HepG2 (cell line): Measurements from ENCODE around the gene DSCAML1. TPM values are rescaled to one million over a fixed set of nuclear protein-coding genes. Genes with fewer than 3 reads are reported as not detected.

ENCODE experiments used
- ATAC-seq: fragments of 200-7000 bp; cut with Tn5 transposase; 3 replicates; pipeline ENCODE4 v1.9.1; 2020; ENCODE audit warnings: mild to moderate bottlenecking, moderate library complexity
- BruUV-seq: library from RNA; stranded (reverse); fragments of 400-500 nt; replicated peaks from 2 replicates; lab custom pipeline; 2021; lab: Mats Ljungman, UMichigan
- CTCF ChIA-PET: fragments of 300-600 bp; formaldehyde crosslinking; extraction: SDS; loops from one replicate; lab custom pipeline; 2021; ENCODE audit warnings: low total read pairs, inconsistent platforms, low intra/inter-chr PET ratio; lab: Yijun Ruan, JAX
- POLR2A ChIA-PET: fragments of 350-600 bp; sonication (Branson Sonifier 250); formaldehyde crosslinking; loops from one replicate; lab custom pipeline; 2020; ENCODE audit warnings: antibody characterized with exemption, inconsistent platforms; lab: Yijun Ruan, JAX
- DNase-seq: peaks from one replicate; pipeline ENCODE4 v3.0.0-alpha.2; 2015; ENCODE audit warnings: low spot score
- FAIRE-seq: peaks from 3 replicates; lab custom pipeline; 2011; peaks lifted over from hg19 to GRCh38; lab: Jason Lieb, UNC
- H2AFZ ChIP-seq: one replicate; pipeline ENCODE4 v1.6.1; 2011; ENCODE audit warnings: low read length, inconsistent platforms
- H3K27ac ChIP-seq: fragments of 300-600 bp; 3 replicates; pipeline ENCODE4 v1.8.0; 2011; ENCODE audit warnings: mixed run types, mild to moderate bottlenecking, mixed read lengths, low read length, inconsistent platforms; ENCODE audit not compliant: insufficient read depth; ENCODE audit errors: extremely low read length
- H3K27me3 ChIP-seq, 2 experiments: fragments of 200-600 bp in 1 of 2; 2 replicates in 1 of 2; 3 replicates in 1 of 2; pipeline versions ENCODE4 v1.6.0 to v1.8.0; 2011; ENCODE audit warnings: low read length in 2 of 2, mild to moderate bottlenecking in 2 of 2, moderate library complexity in 2 of 2, inconsistent platforms in 1 of 2; ENCODE audit not compliant: insufficient read depth in 2 of 2, control insufficient read depth in 1 of 2
- H3K36me3 ChIP-seq, 2 experiments: fragments of 200-600 bp in 1 of 2; replicated peaks in 1 of 2; 2 replicates in 1 of 2; 3 replicates in 1 of 2; pipeline versions ENCODE4 v1.5.1 to v1.8.0; 2011; ENCODE audit warnings: low read length in 2 of 2, inconsistent platforms in 1 of 2; ENCODE audit not compliant: insufficient read depth in 2 of 2, control insufficient read depth in 1 of 2
- H3K4me1 ChIP-seq: 2 replicates; pipeline ENCODE4 v1.5.1; 2012; ENCODE audit warnings: low read length, inconsistent platforms; ENCODE audit not compliant: insufficient read depth
- H3K4me2 ChIP-seq: 2 replicates; pipeline ENCODE4 v1.6.0; 2011; ENCODE audit warnings: low read depth, low read length, inconsistent platforms
- H3K4me3 ChIP-seq, 3 experiments: fragments of 200-600 bp in 1 of 3; sonication (generic), shearing (Covaris generic) in 1 of 3; replicated peaks in 1 of 3; 2 replicates each; pipeline ENCODE4 v1.5.1; 2011 to 2016; ENCODE audit warnings: low read length in 3 of 3, inconsistent platforms in 2 of 3, low read depth in 2 of 3, mild to moderate bottlenecking in 2 of 3, control low read depth in 1 of 3, mixed read lengths in 1 of 3; ENCODE audit not compliant: insufficient read depth in 1 of 3
- H3K79me2 ChIP-seq: one replicate; pipeline ENCODE4 v1.6.1; 2011; ENCODE audit warnings: low read length, inconsistent platforms; ENCODE audit not compliant: insufficient read depth
- H3K9ac ChIP-seq: 2 replicates; pipeline ENCODE4 v1.6.0; 2011; ENCODE audit warnings: mild to moderate bottlenecking, low read depth, low read length, inconsistent platforms; ENCODE audit not compliant: insufficient read depth
- H3K9me3 ChIP-seq: 2 replicates; pipeline ENCODE4 v1.5.1; 2012; ENCODE audit warnings: mild to moderate bottlenecking, low read length
- H4K20me1 ChIP-seq: 2 replicates; pipeline ENCODE4 v1.6.0; 2011; ENCODE audit warnings: inconsistent platforms, mild to moderate bottlenecking, low read length, moderate library complexity; ENCODE audit not compliant: insufficient read depth
- CENPT ChIP-seq: sonication (generic); formaldehyde crosslinking; IDR thresholded peaks from 2 replicates; pipeline ENCODE4 v1.8.0; 2022; ENCODE audit warnings: low read depth, mild to moderate bottlenecking, moderate library complexity, missing genetic modification reagents
- GABPA ChIP-seq, 2 experiments: IDR thresholded peaks; 2 replicates each; pipeline ENCODE4 v1.6.1; 2011 to 2016; ENCODE audit warnings: low read depth in 2 of 2, low read length in 1 of 2, missing biosample characterization in 1 of 2, missing genetic modification characterization in 1 of 2
- GFI1 ChIP-seq: sonication (generic); formaldehyde crosslinking; IDR thresholded peaks from 2 replicates; pipeline ENCODE4 v1.5.0; 2020; ENCODE audit warnings: missing genetic modification reagents, mild to moderate bottlenecking, borderline replicate concordance
- NFE2L1 ChIP-seq: sonication (generic); formaldehyde crosslinking; IDR thresholded peaks from 2 replicates; pipeline ENCODE4 v1.4.0; 2020; ENCODE audit warnings: missing genetic modification reagents, mild to moderate bottlenecking, borderline replicate concordance
- PRPF4 ChIP-seq: fragments of 200-400 bp; formaldehyde crosslinking; IDR thresholded peaks from 2 replicates; pipeline ENCODE4 v1.6.1; 2016; ENCODE audit warnings: low read length, low read depth; ENCODE audit not compliant: poor library complexity, severe bottlenecking
- ZNF530 ChIP-seq: sonication (generic); formaldehyde crosslinking; IDR thresholded peaks from 2 replicates; pipeline ENCODE4 v1.5.0; 2020; ENCODE audit warnings: low read depth, mild to moderate bottlenecking, missing genetic modification reagents
- ZNF703 ChIP-seq: sonication (generic); formaldehyde crosslinking; IDR thresholded peaks from 2 replicates; pipeline ENCODE4 v1.5.1; 2020; ENCODE audit warnings: missing genetic modification reagents, mild to moderate bottlenecking, moderate library complexity, borderline replicate concordance
- ZNF75D ChIP-seq: sonication (generic); formaldehyde crosslinking; IDR thresholded peaks from 2 replicates; pipeline ENCODE4 v1.8.1; 2023; ENCODE audit warnings: missing genetic modification reagents, mild to moderate bottlenecking, borderline replicate concordance
- WGBS: methylation state at CpG from one replicate; pipeline ENCODE4 v1.1.6; 2017; ENCODE audit warnings: low lambda C conversion rate; 5-methylcytosine and 5-hydroxymethylcytosine counted together
- in situ Hi-C: cut with HindIII; loops from 2 replicates; pipeline ENCODE4 v1.10.0; 2017; ENCODE audit warnings: low pct_unique_long_range_greater_than_20kb; ENCODE audit not compliant: extremely low pct_ligation_motif_present
- intact Hi-C: fragments of 100-400 bp; cut with micrococcal nuclease; formaldehyde crosslinking; loops from one replicate; pipeline ENCODE4 v1.10.0; 2022; ENCODE audit not compliant: unreplicated experiment
- polyA plus RNA-seq, 8 experiments: library from polyadenylated mRNA; depleted of rRNA in 3 of 8; stranded (reverse) in 7 of 8; unstranded in 1 of 8; fragments of >200 nt; fragmentation: Illumina TruSeq in 4 of 8; extraction: Trizol in 4 of 8; gene quantifications; 2 replicates each; pipeline versions ENCODE4 v1.2.1 to v1.2.3, GENCODE V29; 2011 to 2016; ENCODE audit warnings: low read depth in 4 of 8, missing spikeins in 1 of 8, mixed read lengths in 1 of 8; ENCODE audit not compliant: insufficient read depth in 1 of 8
- total RNA-seq, 5 experiments: library from RNA; depleted of rRNA; stranded (reverse); fragments of >200 nt; fragmentation: Illumina TruSeq; extraction: Trizol; gene quantifications; 2 replicates each; pipeline ENCODE4 v1.2.3, GENCODE V29; 2016; ENCODE audit warnings: low read depth in 1 of 5
- TF ChIP-seq, protein P1 (sequence below): sonication (generic); formaldehyde crosslinking; IDR thresholded peaks from 2 replicates; pipeline ENCODE4 v1.4.0; 2020; ENCODE audit warnings: missing genetic modification reagents, low read depth, mild to moderate bottlenecking, borderline replicate concordance
- TF ChIP-seq, protein P2 (sequence below): IDR thresholded peaks from 2 replicates; pipeline ENCODE4 v1.6.1; 2012; ENCODE audit warnings: low read depth, low read length, improper control_type of control experiment
- TF ChIP-seq, protein P3 (sequence below): sonication (generic); formaldehyde crosslinking; IDR thresholded peaks from 2 replicates; pipeline ENCODE4 v1.5.1; 2020; ENCODE audit warnings: missing genetic modification reagents, mild to moderate bottlenecking, borderline replicate concordance
- TF ChIP-seq, protein P4 (sequence below): sonication (generic); formaldehyde crosslinking; IDR thresholded peaks from 2 replicates; pipeline ENCODE4 v1.8.0; 2022; ENCODE audit warnings: missing genetic modification reagents, mild to moderate bottlenecking, moderate library complexity, borderline replicate concordance
- TF ChIP-seq, protein P5 (sequence below): IDR thresholded peaks from 2 replicates; pipeline ENCODE4 v1.6.1; 2016; ENCODE audit warnings: missing biosample characterization, missing genetic modification reagents, low read depth

The DSCAML1 gene
- total and polyA plus RNA-seq, 2 of the 13 experiments (the other 11 are each of a cell fraction or from before 2014, with no cell fraction given), result 0.29 to 0.40 TPM

DNA sequence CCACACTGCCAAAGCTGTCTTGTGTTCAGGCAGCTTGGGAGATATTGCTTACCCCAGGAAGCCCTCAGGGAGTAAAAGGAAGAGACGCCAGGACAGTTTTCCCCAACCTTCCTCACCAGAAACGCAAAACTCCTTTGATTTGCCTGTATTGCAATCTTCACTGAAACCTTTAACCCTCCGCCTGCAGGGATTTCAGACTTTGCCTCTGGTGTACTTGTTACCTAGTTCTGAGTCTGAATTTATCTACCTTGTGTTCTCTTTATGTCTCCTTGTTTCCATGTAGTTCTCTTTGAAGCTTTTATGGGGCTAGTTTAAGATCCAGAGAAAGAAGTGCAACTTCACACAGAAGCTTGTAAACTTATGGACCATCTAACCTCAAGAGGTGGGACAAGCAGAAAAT, 154.2 kb downstream of the DSCAML1 start (continued):
- TF ChIP-seq GABPA (IDR thresholded peaks at IDR 0.05; ENCODE audit: low read depth, low read length) (no peak), GABPA (CRISPR knock-in tag; IDR thresholded peaks at IDR 0.05; ENCODE audit: low read depth) (no peak), PRPF4 (no peak)

DNA sequence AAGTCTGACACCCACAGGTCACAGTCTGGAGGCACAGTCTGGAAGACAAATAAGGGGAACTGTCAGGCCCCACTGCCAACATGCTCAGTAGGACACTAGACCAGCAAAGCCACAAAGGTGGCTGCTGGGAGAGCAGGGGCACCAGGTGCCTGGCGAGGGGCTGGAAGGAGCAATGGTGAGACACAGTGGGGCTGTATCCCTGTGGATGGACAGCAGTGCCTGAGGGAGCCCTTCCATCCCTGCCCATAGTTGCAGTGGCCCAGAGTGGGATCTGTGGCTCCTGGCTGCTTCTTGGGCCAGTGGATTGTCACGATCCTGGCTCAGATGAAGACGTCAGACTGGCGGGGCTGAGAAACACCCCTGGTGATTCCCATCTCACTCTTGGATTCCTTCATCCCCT, 154.6 kb downstream of the DSCAML1 start:
- in situ Hi-C loops, result no loop called here
- H3K9ac ChIP-seq, result no peak overlapping the region
- FAIRE-seq (no peak), DNase-seq (no peak), ATAC-seq (no peak)
- no peaks in the 10 kb centered on the region for H4K20me1 ChIP-seq
- H3K9me3 ChIP-seq, result no peaks in the 10 kb centered on the region
- no peaks in the 10 kb centered on the region for H3K4me1 ChIP-seq
- H3K4me2 ChIP-seq, result no peak overlapping the region
- H2AFZ ChIP-seq, result no peak overlapping the region
- ChIA-PET CTCF (no interaction called here), POLR2A (no interaction called here)
- H3K27me3 ChIP-seq, result peaks cover 1 to 17% of the 10 kb centered on the region in 2 experiments
- H3K4me3 ChIP-seq, result no peak overlapping the region
- H3K27ac ChIP-seq, result no peak overlapping the region
- intact Hi-C loops, result no loop called here
- no TSS peak for BruUV-seq
- H3K79me2 ChIP-seq, result no peaks in the 10 kb centered on the region
- no peaks in the 10 kb centered on the region for H3K36me3 ChIP-seq
- WGBS, result 26% methylated on average over 3 of the region's 4 CpGs
- TF ChIP-seq CENPT (CRISPR knock-in tag) (no peak), ZNF703 (CRISPR knock-in tag) (no peak), ZNF530 (CRISPR knock-in tag) (no peak), NFE2L1 (CRISPR knock-in tag) (no peak), ZNF75D (CRISPR knock-in tag) (no peak), GFI1 (CRISPR knock-in tag) (no peak)
- TF ChIP-seq, protein P1, sequence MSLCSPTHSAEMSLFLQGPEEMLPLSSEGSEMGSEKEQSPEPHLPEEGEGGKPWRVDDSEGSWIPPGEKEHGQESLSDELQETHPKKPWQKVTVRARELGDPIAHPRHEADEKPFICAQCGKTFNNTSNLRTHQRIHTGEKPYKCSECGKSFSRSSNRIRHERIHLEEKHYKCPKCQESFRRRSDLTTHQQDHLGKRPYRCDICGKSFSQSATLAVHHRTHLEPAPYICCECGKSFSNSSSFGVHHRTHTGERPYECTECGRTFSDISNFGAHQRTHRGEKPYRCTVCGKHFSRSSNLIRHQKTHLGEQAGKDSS (CRISPR knock-in tag), result no peak
- TF ChIP-seq, protein P2, sequence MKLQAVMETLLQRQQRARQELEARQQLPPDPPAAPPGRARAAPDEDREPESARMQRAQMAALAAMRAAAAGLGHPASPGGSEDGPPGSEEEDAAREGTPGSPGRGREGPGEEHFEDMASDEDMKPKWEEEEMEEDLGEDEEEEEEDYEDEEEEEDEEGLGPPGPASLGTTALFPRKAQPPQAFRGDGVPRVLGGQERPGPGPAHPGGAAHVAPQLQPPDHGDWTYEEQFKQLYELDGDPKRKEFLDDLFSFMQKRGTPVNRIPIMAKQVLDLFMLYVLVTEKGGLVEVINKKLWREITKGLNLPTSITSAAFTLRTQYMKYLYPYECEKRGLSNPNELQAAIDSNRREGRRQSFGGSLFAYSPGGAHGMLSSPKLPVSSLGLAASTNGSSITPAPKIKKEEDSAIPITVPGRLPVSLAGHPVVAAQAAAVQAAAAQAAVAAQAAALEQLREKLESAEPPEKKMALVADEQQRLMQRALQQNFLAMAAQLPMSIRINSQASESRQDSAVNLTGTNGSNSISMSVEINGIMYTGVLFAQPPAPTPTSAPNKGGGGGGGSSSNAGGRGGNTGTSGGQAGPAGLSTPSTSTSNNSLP, result no peak
- TF ChIP-seq, protein P3, sequence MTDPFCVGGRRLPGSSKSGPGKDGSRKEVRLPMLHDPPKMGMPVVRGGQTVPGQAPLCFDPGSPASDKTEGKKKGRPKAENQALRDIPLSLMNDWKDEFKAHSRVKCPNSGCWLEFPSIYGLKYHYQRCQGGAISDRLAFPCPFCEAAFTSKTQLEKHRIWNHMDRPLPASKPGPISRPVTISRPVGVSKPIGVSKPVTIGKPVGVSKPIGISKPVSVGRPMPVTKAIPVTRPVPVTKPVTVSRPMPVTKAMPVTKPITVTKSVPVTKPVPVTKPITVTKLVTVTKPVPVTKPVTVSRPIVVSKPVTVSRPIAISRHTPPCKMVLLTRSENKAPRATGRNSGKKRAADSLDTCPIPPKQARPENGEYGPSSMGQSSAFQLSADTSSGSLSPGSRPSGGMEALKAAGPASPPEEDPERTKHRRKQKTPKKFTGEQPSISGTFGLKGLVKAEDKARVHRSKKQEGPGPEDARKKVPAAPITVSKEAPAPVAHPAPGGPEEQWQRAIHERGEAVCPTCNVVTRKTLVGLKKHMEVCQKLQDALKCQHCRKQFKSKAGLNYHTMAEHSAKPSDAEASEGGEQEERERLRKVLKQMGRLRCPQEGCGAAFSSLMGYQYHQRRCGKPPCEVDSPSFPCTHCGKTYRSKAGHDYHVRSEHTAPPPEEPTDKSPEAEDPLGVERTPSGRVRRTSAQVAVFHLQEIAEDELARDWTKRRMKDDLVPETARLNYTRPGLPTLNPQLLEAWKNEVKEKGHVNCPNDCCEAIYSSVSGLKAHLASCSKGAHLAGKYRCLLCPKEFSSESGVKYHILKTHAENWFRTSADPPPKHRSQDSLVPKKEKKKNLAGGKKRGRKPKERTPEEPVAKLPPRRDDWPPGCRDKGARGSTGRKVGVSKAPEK (CRISPR knock-in tag), result no peak
- TF ChIP-seq, protein P4, sequence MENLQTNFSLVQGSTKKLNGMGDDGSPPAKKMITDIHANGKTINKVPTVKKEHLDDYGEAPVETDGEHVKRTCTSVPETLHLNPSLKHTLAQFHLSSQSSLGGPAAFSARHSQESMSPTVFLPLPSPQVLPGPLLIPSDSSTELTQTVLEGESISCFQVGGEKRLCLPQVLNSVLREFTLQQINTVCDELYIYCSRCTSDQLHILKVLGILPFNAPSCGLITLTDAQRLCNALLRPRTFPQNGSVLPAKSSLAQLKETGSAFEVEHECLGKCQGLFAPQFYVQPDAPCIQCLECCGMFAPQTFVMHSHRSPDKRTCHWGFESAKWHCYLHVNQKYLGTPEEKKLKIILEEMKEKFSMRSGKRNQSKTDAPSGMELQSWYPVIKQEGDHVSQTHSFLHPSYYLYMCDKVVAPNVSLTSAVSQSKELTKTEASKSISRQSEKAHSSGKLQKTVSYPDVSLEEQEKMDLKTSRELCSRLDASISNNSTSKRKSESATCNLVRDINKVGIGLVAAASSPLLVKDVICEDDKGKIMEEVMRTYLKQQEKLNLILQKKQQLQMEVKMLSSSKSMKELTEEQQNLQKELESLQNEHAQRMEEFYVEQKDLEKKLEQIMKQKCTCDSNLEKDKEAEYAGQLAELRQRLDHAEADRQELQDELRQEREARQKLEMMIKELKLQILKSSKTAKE (CRISPR knock-in tag), result no peak
- TF ChIP-seq, protein P5, sequence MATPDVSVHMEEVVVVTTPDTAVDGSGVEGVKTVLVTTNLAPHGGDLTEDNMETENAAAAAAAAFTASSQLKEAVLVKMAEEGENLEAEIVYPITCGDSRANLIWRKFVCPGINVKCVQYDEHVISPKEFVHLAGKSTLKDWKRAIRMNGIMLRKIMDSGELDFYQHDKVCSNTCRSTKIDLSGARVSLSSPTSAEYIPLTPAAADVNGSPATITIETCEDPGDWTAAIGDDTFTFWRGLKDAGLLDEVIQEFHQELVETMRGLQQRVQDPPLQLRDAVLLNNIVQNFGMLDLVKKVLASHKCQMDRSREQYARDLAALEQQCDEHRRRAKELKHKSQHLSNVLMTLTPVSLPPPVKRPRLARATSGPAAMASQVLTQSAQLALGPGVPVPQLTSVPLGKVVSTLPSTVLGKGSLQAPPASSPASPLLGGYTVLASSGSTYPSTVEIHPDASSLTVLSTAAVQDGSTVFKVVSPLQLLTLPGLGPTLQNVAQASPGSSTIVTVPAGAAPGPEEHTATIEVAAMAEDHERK (CRISPR knock-in tag), result no peak
